Spleen (tissue), 7 donors: ENCODE results near the gene C16orf90.

Experiments used
- CTCF ChIP-seq, 11 experiments: fragments of 200-600 bp in 7 of 11; fragments of 450-650 bp in 4 of 11; sonication (generic) in 4 of 11; IDR thresholded peaks in 8 of 11; conservative IDR thresholded peaks in 3 of 11; 1 replicate in 7 of 11; 2 replicates in 4 of 11; pipeline versions ENCODE4 v1.4.0 to v1.8.0; 2016 to 2021; ENCODE audit warnings: antibody characterized with exemption in 11 of 11, inconsistent platforms in 4 of 11, mild to moderate bottlenecking in 1 of 11
- POLR2A ChIP-seq, 3 donors: fragments of 450-650 bp; IDR thresholded peaks; one replicate each; pipeline ENCODE4 v1.5.1; 2017; ENCODE audit warnings: antibody characterized with exemption in 3 of 3, mild to moderate bottlenecking in 1 of 3
- donor health status: DM: no; HTN: no; CAD: no; lungs with moderate emphysema.
- donor health status: DM: no; HTN: no; CAD: no.
- donor health status: DM: no; HTN: no; CAD: no.

- no peak for TF ChIP-seq CTCF (IDR thresholded peaks at IDR 0.05 in 8 of 11, conservative IDR thresholded peaks at IDR 0.05 in 3 of 11)
- no peak for TF ChIP-seq POLR2A (IDR thresholded peaks at IDR 0.05)
Measured at GRCh38 chr16:3518986-3519348, 23.7 kb upstream of the C16orf90 start.
